HCT116 (cell line): ENCODE data around the gene DYNC1I1. TPM values are rescaled to one million over a fixed set of nuclear protein-coding genes. Genes with fewer than 3 reads are reported as not detected.

ENCODE experiments used
- ATAC-seq: fragments of 200-7000 bp; cut with Tn5 transposase; 2 replicates; pipeline ENCODE4 v1.9.1; 2020; ENCODE audit warnings: mild to moderate bottlenecking, moderate library complexity
- BruUV-seq: library from RNA; stranded (reverse); fragments of 400-500 nt; replicated peaks from 2 replicates; lab custom pipeline; 2021; lab: Mats Ljungman, UMichigan
- CTCF ChIA-PET: fragments of 300-600 bp; sonication (Branson Sonifier 250); formaldehyde crosslinking; loops from one replicate; lab custom pipeline; 2021; ENCODE audit warnings: antibody characterized with exemption; lab: Charles Lee
- POLR2A ChIA-PET: fragments of 300-600, 350-600 bp; sonication (Branson Sonifier 250); formaldehyde crosslinking; loops from one replicate; lab custom pipeline; 2021; ENCODE audit warnings: antibody characterized with exemption; lab: Charles Lee
- RAD21 ChIA-PET, 2 experiments: fragments of 300-600 bp; sonication (Branson Sonifier 250); formaldehyde crosslinking; loops; one replicate each; lab custom pipeline; 2023; ENCODE audit warnings: low total read pairs in 2 of 2; ENCODE audit not compliant: uncharacterized antibody in 2 of 2, unreplicated experiment in 2 of 2, low non-redundant PET in 1 of 2; lab: Charles Lee
- DNase-seq: peaks from one replicate; pipeline ENCODE4 v3.0.0-alpha.2; 2010; ENCODE audit warnings: low read depth, low spot score
- H2AFZ ChIP-seq: fragments of 200-600 bp; shearing (Covaris generic), sonication (generic); 2 replicates; pipeline ENCODE4 v1.6.1; 2017; ENCODE audit warnings: low read depth, mixed run types, mixed read lengths, antibody characterized with exemption, low read length; ENCODE audit not compliant: poor library complexity, severe bottlenecking
- H3K27ac ChIP-seq: 2 replicates; pipeline ENCODE4 v1.5.1; 2012; ENCODE audit warnings: low read depth, low read length
- H3K27me3 ChIP-seq: fragments of 200-600 bp; sonication (generic); 2 replicates; pipeline ENCODE4 v1.6.1; 2016; ENCODE audit warnings: mixed run types, low read length, mixed read lengths; ENCODE audit not compliant: insufficient read depth
- H3K36me3 ChIP-seq, 2 experiments: fragments of 200-500 bp in 1 of 2; fragments of 200-600 bp in 1 of 2; sonication (Bioruptor generic) in 1 of 2; sonication (generic) in 1 of 2; 2 replicates each; pipeline versions ENCODE4 v1.5.1 to v1.6.1; 2014 to 2016; ENCODE audit warnings: low read length in 2 of 2, inconsistent platforms in 1 of 2, mixed read lengths in 1 of 2, mixed run types in 1 of 2; ENCODE audit not compliant: insufficient read depth in 2 of 2, control insufficient read depth in 1 of 2
- H3K4me1 ChIP-seq, 2 experiments: fragments of 200-600 bp in 1 of 2; sonication (generic) in 1 of 2; 2 replicates each; pipeline versions ENCODE4 v1.5.1 to v1.6.1; 2012 to 2017; ENCODE audit warnings: low read length in 2 of 2, inconsistent platforms in 1 of 2, mild to moderate bottlenecking in 1 of 2, mixed read lengths in 1 of 2, mixed run types in 1 of 2, moderate library complexity in 1 of 2; ENCODE audit not compliant: insufficient read depth in 2 of 2, control insufficient read depth in 1 of 2
- H3K4me2 ChIP-seq: fragments of 200-600 bp; sonication (generic); 2 replicates; pipeline ENCODE4 v1.6.1; 2017; ENCODE audit warnings: mixed run types, low read length, mixed read lengths
- H3K4me3 ChIP-seq, 2 experiments: fragments of 200-600 bp in 1 of 2; sonication (generic) in 1 of 2; replicated peaks in 1 of 2; 2 replicates each; pipeline ENCODE4 v1.5.1; 2011 to 2016; ENCODE audit warnings: low read length in 2 of 2, control low read depth in 1 of 2, low read depth in 1 of 2, mild to moderate bottlenecking in 1 of 2, mixed read lengths in 1 of 2, mixed run types in 1 of 2
- H3K79me2 ChIP-seq: fragments of 200-600 bp; sonication (generic); 2 replicates; pipeline ENCODE4 v1.6.1; 2017; ENCODE audit warnings: mild to moderate bottlenecking, mixed run types, low read length, moderate library complexity, mixed read lengths; ENCODE audit not compliant: insufficient read depth
- H3K9ac ChIP-seq: fragments of 200-600 bp; sonication (generic); 2 replicates; pipeline ENCODE4 v1.6.1; 2016; ENCODE audit warnings: low read length, mixed read lengths
- H3K9me2 ChIP-seq: fragments of 200-600 bp; sonication (generic), shearing (Covaris generic); 2 replicates; pipeline ENCODE4 v1.6.1; 2017; ENCODE audit warnings: mixed run types, mild to moderate bottlenecking, moderate library complexity; ENCODE audit not compliant: insufficient read depth
- H3K9me3 ChIP-seq, 2 experiments: fragments of 200-500 bp in 1 of 2; fragments of 200-600 bp in 1 of 2; sonication (Bioruptor generic) in 1 of 2; sonication (generic) in 1 of 2; 2 replicates each; pipeline ENCODE4 v1.6.1; 2014 to 2017; ENCODE audit warnings: low read length in 2 of 2, mixed read lengths in 2 of 2, inconsistent platforms in 1 of 2, low read depth in 1 of 2, mild to moderate bottlenecking in 1 of 2, mixed run types in 1 of 2, moderate library complexity in 1 of 2; ENCODE audit not compliant: control insufficient read depth in 1 of 2, insufficient read depth in 1 of 2
- H4K20me1 ChIP-seq: fragments of 200-600 bp; sonication (generic), shearing (Covaris generic); 2 replicates; pipeline ENCODE4 v1.6.1; 2017; ENCODE audit warnings: mixed run types, mild to moderate bottlenecking, moderate library complexity; ENCODE audit not compliant: insufficient read depth
- FOSL1 ChIP-seq: IDR thresholded peaks from 2 replicates; pipeline ENCODE4 v1.6.1; 2012; ENCODE audit warnings: low read depth
- POLR2A ChIP-seq: IDR thresholded peaks from 2 replicates; pipeline ENCODE4 v1.7.0; 2011; ENCODE audit warnings: borderline replicate concordance; ENCODE audit not compliant: insufficient read depth, insufficient read length; ENCODE audit errors: extremely low read depth
- TCF7L2 ChIP-seq: IDR thresholded peaks from 2 replicates; pipeline ENCODE4 v1.7.0; 2011; ENCODE audit warnings: borderline replicate concordance, inconsistent platforms; ENCODE audit not compliant: insufficient read depth, insufficient read length; ENCODE audit errors: extremely low read depth
- ZBTB33 ChIP-seq: IDR thresholded peaks from 2 replicates; pipeline ENCODE4 v1.6.1; 2011; ENCODE audit warnings: mild to moderate bottlenecking, low read length, moderate library complexity; ENCODE audit not compliant: insufficient replicate concordance; ENCODE audit errors: extremely low read depth
- intact Hi-C: fragments of 100-400 bp; cut with micrococcal nuclease; formaldehyde crosslinking; loops from 2 replicates; pipeline ENCODE4 v1.10.0; 2022
- total RNA-seq: library from RNA; stranded (reverse); gene quantifications from one replicate; pipeline ENCODE4 v1.2.1, GENCODE V29; 2021; ENCODE audit not compliant: unreplicated experiment
- TF ChIP-seq, protein P1 (sequence below), 3 experiments: fragments of 200-600 bp in 1 of 3; sonication (generic) in 1 of 3; IDR thresholded peaks in 2 of 3; conservative IDR thresholded peaks in 1 of 3; 2 replicates each; pipeline ENCODE4 v1.5.1; 2012 to 2017; ENCODE audit warnings: low read depth in 2 of 3, low read length in 2 of 3, antibody characterized with exemption in 1 of 3, borderline replicate concordance in 1 of 3, control low read depth in 1 of 3, mild to moderate bottlenecking in 1 of 3, mixed read lengths in 1 of 3, mixed run types in 1 of 3, moderate library complexity in 1 of 3; ENCODE audit not compliant: insufficient read depth in 1 of 3

The DYNC1I1 gene
- total RNA-seq, 1 experiment from 2014 or later = not detected

DNA sequence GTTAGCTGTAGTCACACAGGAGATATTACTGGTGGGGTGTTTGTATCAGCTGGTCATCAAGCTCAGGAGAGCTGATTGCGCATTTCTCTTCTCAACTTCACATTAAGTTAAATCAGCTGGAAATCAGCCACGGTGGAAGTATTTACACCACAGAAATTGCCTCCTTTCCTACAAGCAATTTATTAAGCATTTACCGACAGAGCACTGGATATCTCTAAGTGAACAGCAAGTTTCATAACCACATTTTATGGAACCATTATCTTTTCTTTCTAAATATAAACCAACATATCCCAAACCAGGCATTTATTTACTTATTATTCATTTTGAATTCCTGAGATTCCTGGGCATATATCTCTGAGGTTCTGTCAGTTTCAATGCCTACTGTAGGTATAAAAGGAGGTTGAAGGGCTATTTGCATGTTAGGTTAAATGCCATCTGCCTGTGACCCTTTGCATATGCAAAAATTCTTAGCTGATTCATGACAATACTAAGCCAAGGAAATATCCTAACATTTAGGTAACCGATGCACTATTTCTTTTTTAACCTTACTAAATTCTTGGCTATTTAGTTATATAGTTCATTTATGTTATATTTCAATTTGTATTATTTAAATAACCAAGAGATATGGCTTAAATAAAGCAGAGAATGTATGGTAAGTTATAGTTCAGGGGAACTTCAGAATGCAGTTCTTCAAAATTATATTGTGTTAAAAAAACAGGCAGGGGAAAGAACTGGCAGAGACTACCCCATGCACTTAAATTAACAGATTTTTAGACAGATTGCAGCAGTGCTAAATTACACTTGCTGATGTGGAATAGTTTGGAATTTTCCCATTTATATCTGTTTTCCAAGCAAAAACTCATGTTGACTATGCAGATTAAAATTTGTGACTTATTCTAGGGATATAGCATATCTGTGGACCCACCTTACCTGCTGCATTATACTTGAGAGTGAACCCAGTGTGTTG is 56.8 kb downstream of the DYNC1I1 start:
- intact Hi-C loops = no loop called here

More for the DNA sequence above, 56.8 kb downstream of the DYNC1I1 start:
- ChIA-PET POLR2A (no interaction called here), RAD21 (no interaction called here), CTCF (interaction anchor here (1.3 kb wide), 1 partner anchor 12 kb away, joined by 4 read pairs; no protein-coding TSS in a partner anchor)
- no peak overlapping the region for H3K9ac ChIP-seq
- DNase-seq (no peak), ATAC-seq (no peak)
- H3K4me2 ChIP-seq = no peak overlapping the region
- BruUV-seq = no TSS peak
- no peaks in the 10 kb centered on the region for H3K9me3 ChIP-seq
- H3K36me3 ChIP-seq = no peaks in the 10 kb centered on the region
- no peak overlapping the region for H2AFZ ChIP-seq
- H3K9me2 ChIP-seq = no peaks in the 10 kb centered on the region
- no peak overlapping the region for H3K27ac ChIP-seq
- no peaks in the 10 kb centered on the region for H3K79me2 ChIP-seq
- H3K4me3 ChIP-seq = no peak overlapping the region
- H3K4me1 ChIP-seq = no peaks in the 10 kb centered on the region
- H3K27me3 ChIP-seq = peaks cover 14% of the 10 kb centered on the region
- TF ChIP-seq FOSL1 (no peak), POLR2A (no peak), ZBTB33 (no peak), TCF7L2 (no peak)
- TF ChIP-seq, protein P1, sequence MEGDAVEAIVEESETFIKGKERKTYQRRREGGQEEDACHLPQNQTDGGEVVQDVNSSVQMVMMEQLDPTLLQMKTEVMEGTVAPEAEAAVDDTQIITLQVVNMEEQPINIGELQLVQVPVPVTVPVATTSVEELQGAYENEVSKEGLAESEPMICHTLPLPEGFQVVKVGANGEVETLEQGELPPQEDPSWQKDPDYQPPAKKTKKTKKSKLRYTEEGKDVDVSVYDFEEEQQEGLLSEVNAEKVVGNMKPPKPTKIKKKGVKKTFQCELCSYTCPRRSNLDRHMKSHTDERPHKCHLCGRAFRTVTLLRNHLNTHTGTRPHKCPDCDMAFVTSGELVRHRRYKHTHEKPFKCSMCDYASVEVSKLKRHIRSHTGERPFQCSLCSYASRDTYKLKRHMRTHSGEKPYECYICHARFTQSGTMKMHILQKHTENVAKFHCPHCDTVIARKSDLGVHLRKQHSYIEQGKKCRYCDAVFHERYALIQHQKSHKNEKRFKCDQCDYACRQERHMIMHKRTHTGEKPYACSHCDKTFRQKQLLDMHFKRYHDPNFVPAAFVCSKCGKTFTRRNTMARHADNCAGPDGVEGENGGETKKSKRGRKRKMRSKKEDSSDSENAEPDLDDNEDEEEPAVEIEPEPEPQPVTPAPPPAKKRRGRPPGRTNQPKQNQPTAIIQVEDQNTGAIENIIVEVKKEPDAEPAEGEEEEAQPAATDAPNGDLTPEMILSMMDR (IDR thresholded peaks at IDR 0.05 in 2 of 3, conservative IDR thresholded peaks at IDR 0.05 in 1 of 3; ENCODE audit: borderline replicate concordance in 1 of 3, insufficient read depth in 1 of 3, low read depth in 2 of 3, low read length in 2 of 3) = no peak
- TF ChIP-seq, all 23 proteins: peak for 0
- H4K20me1 ChIP-seq = no peaks in the 10 kb centered on the region
